HG03558 (cell line): Measurements from ENCODE around the gene CYP27C1.

ENCODE experiments used
- ATAC-seq: cut with Tn5 transposase; IDR thresholded peaks from one replicate; pipeline ENCODE4 v1.9.1; 2021; ENCODE audit warnings: moderate number of reproducible peaks; ENCODE audit not compliant: unreplicated experiment; ENCODE audit errors: extremely low read depth

The CYP27C1 gene

DNA sequence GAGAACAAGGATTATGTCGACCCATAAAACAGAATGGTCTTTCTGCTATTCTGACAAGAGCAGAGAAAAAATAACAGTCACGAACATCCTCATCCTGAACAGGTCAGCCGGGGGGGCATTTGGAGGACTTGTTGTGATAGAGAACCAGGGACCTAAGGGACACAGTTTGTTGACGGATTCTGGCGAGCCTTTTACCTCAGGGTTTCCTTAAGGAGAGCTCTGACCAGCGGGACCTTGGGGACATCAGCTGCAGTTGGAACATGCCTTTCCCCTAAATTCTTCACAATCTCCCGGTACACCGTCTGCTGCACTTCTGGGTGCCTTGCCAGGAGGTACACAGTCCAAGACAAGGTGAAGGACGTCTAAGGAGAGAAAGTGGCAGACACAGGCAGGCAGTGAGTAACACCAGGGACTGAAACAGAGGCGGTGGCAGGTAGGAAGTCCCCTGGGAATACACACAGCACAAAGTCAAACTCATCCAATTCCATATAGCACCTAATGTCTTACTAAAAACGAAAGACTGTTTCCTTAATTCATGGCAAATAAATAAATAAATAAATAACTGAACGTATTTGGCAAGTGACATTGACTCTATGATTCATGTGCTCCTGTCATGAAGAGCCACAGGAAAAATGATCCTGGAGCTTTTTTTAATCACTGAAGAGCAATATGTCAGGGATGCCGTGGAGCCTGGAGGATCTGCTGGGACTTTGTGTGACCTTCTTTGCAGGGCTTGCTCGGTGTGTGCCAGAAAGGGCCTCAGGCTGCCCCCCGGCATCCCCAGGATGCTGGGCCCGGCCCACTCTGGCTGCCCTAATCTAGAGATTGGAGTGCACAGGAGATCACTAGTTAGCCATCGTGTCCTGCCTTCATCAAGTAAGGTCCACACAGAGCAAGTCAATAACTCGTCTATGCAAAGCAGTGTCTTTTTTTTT, 24.7 kb downstream of the CYP27C1 start:
- no peak for ATAC-seq

DNA sequence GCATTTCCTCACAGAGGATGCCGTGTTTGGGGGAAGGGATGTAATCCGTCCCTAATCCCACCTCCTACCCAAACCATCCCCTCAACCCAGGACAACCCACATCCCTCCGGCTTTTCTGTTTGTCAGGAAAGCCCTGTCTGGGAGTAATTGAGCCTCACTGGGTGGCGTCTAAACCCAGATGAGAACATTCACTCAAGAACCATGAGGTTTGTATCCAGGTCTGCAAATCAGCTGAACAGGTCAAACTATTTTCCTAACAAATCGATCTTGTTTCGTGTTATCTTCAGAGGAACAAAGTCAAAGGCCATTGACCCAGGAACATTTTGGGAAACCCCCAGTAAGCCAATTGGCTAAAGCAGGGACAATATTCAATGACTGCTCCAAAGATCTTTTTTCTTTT, 25.7 kb downstream of the CYP27C1 start:
- no peak for ATAC-seq

DNA sequence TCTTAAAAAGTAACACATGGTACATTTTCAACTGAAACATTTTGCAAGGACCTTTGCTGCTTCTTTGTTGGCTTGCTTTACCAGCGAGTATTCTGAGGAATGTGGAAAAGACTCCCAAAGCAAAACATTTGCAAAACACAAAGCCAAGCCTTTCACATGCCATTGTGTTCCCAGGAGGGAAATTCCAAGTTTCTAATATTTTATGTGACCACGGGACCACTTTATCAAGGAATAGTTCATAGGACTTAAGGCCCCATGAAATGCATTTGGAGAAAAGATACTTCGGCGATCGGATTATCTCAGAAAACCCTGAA, 26.2 kb downstream of the CYP27C1 start:
- ATAC-seq = no peak

- ATAC-seq = no peak
These were observed 26.7 kb downstream of the CYP27C1 start for GRCh38 chr2:127193164-127193966.

GRCh38 chr2:127191331-127192219, 28.5 kb downstream of the CYP27C1 start:
- ATAC-seq = no peak

DNA sequence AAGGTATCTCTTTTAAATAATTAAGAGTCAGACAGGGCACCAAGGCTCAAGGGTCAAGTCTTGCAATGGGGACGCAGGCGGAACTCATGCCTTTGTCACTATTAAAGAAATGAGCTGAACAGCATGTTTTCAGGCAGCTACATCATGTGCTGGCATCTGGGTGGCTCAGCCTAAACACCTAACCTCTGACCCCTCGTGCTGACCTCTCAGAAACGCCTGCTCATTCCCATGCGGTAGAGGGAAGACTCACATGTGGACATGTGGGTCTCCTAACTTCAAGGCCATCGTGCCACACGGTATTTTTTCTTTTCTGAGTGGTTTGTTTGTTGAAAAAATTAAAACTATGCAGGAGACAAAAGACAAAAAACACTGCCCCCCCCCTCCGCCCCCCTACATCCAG, 31.3 kb downstream of the CYP27C1 start:
- no peak for ATAC-seq

GRCh38 chr2:127187831-127188230, 32.3 kb downstream of the CYP27C1 start:
- no peak for ATAC-seq

DNA sequence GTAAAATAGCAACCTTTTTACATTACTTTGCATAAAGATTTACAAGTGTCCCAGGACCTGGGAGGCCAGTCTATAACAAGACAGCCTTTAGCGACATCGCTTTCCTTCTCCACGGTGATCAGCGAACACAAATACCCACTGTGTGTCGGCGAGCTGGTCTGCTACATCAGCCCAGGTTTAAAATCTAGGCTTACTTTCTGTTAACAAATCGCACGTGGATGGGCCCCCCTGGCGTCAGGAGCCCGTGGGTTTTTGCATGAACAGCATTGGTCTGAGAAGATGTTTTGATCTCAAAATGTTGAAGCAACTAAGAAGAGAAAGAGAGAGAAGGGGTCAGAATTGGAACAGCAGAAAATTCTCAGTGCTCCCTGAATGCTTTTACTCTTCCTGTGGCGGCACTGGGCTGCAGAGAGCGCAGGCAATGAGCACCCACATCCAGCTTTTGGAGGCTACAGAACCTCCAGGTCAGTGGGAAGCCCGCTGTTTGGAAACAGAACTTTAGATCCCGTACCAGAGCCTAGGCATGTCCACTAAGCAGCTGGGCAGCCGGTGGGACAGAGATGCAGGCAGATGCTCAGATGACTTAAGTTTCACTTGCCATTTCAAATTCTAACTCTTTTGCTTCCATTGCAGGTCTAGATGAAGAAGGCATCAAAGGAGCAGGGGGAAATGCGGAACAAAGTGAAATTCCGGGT, 32.9 kb downstream of the CYP27C1 start:
- ATAC-seq = no peak

GRCh38 chr2:127185705-127186104, 34.4 kb downstream of the CYP27C1 start:
- ATAC-seq = no peak

- ATAC-seq = no peak
These were observed 35.0 kb downstream of the CYP27C1 start for GRCh38 chr2:127185093-127185492.

- ATAC-seq = no peak
These were observed 36.3 kb downstream of the CYP27C1 start for GRCh38 chr2:127183771-127184170.

DNA sequence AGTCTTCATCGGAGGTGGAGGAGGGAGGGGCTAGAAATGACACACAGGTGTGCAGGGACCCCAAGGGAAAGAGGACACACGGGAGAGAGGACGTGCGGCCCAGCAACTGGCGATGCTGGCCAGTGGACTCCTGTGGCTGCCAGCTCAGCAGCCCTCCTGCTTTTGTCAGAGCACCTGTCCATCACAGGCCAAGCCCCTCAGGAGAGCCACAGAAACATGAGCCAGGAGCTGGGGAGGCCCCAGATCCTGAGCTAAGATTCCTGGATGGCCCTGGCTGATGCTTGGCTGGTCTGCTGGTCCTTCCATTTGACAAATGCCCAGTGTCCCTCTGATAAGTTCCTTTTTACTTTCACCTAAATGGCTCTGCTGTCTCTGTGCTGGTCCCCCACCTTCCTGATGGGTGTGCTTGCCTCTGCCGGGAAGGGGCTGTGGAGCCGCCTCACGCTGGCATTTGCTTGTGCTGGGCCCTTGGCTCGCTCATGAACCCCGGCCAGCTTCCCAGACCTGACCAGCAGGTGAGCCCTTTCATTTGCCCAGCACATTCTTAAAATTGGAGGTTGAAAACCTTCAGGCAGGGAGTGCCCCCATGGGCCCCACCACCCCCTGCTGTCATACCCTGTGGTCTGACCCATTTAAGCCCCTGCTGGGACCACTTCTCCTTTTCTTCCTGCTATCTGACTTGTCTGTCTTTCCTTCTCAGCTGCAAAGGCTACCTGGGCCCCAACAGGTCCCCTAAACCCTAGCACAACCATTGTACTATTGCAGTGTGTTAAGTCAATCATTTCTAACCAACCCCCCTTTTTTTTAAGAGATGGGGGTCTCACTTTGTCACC, 37.3 kb downstream of the CYP27C1 start:
- ATAC-seq = no peak

DNA sequence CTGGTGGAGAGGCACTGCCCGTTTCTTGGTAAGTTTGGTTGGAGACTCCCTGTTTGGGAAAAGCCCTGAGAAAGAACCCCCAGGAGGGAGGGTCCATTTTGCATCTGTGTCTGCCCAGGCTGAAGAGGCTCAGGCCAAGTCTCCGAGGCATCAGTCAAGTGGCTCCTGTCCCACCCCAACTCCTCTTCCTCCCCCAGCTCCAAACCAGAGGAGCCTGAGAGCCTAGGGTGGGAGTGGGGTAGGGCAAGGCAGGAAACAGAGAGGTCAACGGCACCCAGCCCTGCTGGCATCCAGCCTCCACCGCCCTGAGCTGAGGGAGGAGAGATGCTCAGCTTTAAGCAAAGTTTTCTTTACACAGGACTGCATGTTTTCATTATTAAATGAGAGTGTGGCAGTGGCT, 38.2 kb downstream of the CYP27C1 start:
- no peak for ATAC-seq

GRCh38 chr2:127179766-127180165, 40.3 kb downstream of the CYP27C1 start:
- ATAC-seq = no peak

DNA sequence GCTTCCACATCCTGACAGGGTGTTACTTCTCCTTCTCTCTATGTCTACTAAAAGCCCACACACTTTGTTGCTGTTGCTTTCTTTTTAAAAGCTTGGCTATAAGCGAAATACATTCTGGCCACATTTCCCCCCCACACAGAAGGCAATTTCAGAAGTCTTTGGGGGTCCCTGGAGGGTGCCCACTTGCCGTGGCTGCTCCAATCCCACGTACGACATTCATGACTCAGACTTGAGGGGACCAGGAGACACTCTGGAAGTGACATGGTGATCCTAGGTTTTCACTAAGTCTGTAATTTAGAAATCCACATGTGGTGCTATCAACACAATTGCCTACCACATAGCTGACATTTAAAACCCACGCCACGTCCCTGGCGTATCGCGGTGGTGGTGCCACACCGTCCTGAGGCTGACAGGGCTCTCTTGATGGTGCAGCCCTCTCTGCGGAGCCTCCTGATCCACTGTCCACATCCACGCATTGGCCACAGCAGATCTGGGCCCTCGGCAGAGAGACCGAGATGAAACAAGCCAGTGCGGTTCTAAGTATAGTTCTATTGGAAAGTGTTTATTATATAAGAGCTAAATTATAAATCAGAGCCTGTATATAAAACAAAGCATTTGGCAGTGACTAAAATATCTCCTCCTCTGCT, 42.4 kb downstream of the CYP27C1 start:
- no peak for ATAC-seq

DNA sequence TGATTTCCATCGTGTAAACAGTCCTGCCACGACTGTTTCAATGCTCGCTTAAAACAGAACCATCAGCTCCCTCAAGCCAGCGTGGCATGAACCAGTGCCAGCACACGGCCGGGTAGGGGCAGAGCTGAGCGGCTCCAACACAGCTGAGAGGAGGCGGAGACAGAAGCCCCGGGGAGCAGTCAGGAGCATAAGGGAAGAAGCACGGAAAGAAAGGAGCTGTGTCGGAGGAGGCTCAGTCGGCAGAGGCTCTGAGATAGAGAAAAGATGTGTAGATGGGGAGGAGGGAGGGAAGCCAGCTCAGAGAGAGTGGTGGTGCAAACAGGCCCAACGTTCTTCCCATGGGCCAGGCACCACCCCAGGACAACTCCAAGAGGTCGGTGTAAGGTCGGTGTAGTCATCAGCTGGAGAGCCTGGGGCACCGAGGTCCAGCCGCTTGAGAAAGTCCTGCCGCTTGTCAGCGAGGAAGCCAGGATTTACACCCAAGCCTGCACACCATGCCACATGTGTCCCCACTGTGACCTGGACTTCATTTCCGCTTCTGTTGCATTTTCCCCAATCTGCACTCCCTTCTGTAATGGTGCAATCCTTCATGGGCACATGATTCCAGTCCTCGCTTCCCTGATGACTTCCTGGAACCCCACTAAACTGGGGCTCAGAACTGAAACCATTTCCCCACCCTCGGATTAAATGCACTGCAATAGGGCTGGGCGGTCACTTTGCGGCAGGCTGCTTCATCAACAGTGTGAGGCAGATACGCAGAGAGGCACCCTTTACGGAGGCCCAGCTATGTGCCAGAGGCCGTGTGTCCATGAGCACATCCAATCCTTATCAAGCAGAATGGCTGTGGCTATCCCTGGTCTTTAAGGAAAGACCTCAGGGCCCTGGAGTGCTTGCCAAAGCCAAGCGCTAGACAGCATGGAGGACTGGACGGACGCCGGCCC, 43.5 kb downstream of the CYP27C1 start:
- no peak for ATAC-seq

GRCh38 chr2:127175751-127176354, 44.2 kb downstream of the CYP27C1 start:
- ATAC-seq = no peak
